T-helper 2 cell treated with Interferon-gamma antibody and Interleukin-4, amounts not matched to agents 100 ng/mL and 5 ng/mL, for 36 hours (primary cell): ENCODE measurements around the gene PRDM16. TPM values are rescaled to one million over a fixed set of nuclear protein-coding genes. Genes with fewer than 3 reads are reported as not detected.

Experiments
- intact Hi-C: fragments of 100-400 bp; cut with micrococcal nuclease; formaldehyde crosslinking; loops from one replicate; pipeline ENCODE4 v1.15.1; 2023
- total RNA-seq: library from RNA; stranded (reverse); gene quantifications from 2 replicates; pipeline ENCODE4 v1.2.3, GENCODE V29; 2022

PRDM16 gene
- total RNA-seq, 1 donor from 2014 or later: not detected

DNA sequence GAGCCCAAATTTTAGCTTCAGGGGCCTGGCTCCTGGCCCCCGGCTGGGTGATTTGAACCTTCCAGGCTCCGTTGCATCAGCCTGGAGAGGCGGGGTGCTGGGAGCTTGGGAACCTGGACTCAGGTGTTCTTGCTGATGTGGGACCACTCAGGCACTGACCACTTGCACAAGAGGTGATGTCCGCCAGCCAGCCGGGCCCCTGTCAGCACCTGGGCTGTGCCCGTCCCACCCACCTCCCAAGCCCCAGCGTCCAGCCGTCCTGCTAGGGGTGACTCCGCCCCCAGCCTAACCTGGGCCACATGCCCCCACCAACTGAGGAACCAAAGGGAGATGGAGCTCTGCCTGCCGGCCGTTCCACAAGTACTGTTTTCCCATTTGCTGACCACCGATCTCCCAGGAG lies 338.0 kb downstream of the PRDM16 start:
- intact Hi-C loops: no loop called here

DNA sequence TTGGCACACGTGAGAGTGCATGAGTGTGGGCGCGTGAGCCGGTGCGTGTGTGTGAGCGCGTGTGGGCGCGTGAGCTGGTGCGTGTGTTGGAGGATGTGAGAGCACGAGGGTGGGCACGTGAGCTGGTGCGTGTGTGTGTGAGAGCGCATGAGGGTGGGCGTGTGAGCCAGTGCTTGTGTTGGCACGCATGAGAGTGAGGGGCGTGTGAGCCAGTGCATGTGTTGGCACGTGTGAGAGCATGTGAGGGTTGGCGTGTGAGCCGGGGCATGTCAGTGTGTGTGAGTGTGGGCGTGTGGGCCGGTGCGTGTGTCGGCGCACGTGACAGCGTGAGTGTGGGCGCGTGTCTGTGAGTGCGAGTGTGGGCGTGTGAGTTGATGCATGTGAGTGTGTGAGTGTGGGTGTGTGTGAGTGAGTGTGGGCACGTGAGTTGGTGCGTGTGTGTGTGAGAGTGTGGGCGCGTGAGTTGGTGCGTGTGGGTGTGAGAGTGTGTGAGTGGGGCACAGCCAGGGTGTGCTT lies 339.8 kb downstream of the PRDM16 start:
- intact Hi-C loops: no loop called here

DNA sequence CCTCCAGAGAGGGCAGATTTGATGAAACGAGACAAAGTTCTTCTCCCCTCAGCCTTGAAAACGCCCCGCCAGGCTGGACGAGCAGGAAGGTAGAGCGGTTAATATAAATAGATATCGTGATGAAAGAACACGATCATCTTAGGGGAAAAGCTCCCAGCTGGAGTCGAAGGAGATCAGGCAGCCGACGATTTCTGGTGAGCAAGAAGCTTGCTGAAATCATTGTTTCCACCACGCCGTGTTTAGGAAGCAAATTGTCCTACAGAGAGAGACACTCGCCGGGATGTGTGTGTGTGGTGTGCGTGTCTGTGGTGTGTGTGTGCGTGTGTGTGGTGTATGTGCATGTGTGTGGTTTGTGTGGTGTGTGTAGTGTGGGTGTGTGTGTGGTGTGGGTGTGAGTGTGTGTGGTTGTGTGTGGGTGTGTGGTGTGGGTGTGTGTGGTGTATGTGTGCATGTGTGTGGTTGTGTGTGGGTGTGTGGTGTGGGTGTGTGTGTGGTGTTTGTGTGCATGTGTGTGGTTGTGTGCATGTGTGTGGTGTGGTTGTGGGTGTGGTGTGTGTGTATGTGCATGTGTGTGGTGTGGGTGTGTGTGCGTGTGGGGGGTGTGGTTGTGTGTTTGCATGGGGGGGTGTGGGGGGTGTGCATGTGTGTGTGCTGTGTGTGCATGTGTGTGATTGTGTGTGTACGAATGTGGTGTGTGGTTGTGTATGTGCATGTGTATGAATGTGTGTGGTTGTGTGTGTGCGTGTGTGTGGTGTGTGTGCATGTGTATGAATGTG lies 340.6 kb downstream of the PRDM16 start:
- intact Hi-C loops: no loop called here

DNA sequence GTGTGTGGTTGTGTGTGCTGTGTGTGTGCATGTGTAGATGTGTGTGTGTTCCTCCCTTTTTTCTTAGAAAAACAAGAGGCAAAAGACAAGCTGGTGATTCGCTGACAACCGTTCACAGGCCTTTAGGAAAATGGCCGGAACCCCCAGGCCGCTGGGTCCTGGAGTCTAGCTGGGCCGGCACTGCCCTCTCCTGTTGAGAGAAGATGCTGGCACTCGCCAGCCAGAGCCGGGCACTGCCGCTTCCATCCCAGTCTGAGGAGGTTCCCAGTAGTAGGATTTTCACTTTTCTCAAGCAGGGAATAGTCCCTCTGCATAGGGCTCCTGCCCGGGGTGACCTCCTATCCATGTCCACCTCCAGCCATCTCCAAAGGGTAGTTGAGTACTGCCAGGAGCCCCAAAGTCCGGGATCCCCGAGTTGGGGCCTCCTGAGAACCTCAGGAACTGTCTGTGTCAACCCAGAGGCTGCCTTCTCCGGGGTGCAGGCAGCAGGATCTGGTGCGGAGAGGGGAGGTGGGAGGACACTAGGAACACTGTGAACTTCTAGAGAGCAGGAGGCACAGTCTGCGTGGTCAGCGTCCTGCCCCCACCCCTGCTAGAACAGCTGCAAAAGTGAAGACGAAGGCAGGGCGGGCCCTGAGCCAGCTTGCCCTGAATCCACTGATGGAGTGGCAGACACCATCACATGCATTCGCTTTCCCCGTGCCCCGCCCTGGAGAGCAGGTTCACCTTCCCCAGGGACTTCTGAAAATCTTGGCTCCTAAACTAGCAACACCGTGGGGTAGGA lies 341.3 kb downstream of the PRDM16 start:
- intact Hi-C loops: no loop called here

DNA sequence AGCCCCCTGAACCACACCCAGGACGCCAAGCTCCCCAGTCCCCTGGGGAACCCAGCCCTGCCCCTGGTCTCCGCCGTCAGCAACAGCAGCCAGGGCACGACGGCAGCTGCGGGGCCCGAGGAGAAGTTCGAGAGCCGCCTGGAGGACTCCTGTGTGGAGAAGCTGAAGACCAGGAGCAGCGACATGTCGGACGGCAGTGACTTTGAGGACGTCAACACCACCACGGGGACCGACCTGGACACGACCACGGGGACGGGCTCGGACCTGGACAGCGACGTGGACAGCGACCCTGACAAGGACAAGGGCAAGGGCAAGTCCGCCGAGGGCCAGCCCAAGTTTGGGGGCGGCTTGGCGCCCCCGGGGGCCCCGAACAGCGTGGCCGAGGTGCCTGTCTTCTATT lies 342.8 kb downstream of the PRDM16 start:
- intact Hi-C loops: no loop called here

DNA sequence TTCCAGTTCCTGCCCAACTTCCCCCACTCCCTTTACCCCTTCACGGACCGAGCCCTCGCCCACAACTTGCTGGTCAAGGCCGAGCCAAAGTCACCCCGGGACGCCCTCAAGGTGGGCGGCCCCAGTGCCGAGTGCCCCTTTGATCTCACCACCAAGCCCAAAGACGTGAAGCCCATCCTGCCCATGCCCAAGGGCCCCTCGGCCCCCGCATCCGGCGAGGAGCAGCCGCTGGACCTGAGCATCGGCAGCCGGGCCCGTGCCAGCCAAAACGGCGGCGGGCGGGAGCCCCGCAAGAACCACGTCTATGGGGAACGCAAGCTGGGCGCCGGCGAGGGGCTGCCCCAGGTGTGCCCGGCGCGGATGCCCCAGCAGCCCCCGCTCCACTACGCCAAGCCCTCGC lies 343.4 kb downstream of the PRDM16 start:
- intact Hi-C loops: no loop called here

DNA sequence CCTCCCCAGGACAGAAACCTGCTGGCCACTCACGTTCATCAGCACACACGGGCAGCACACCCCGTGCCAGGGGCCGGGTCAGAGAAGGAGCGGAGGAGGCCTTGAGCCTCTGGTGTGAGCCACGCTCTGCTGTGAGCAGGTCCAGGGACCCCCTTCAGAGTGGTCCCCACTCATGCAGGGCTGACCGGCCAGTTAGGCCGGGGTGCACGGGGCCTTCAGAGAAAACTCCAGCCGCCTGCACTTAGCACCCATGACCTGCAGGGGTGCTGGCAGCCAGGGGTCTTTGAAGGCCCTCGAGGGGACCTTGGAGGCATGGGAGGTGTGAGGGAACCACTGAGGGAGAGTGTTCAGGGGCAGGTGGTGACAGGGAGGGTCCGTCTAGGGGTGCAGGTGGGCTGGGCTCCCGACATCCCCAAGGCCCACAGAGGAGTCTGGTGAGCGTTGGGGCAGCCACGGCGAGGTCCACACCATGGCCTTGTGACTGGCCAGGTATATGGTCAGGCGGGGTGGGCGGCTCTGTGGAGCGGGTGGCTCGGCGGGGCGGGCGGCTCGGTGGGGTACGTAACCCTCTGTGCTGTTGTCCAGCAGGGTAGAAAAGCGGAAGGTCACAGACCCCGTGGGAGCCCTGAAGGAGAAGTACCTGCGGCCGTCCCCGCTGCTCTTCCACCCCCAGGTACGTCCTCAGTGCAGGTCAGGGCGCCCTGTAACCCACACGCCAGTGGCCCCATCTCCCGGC lies 345.1 kb downstream of the PRDM16 start:
- intact Hi-C loops: no loop called here

DNA sequence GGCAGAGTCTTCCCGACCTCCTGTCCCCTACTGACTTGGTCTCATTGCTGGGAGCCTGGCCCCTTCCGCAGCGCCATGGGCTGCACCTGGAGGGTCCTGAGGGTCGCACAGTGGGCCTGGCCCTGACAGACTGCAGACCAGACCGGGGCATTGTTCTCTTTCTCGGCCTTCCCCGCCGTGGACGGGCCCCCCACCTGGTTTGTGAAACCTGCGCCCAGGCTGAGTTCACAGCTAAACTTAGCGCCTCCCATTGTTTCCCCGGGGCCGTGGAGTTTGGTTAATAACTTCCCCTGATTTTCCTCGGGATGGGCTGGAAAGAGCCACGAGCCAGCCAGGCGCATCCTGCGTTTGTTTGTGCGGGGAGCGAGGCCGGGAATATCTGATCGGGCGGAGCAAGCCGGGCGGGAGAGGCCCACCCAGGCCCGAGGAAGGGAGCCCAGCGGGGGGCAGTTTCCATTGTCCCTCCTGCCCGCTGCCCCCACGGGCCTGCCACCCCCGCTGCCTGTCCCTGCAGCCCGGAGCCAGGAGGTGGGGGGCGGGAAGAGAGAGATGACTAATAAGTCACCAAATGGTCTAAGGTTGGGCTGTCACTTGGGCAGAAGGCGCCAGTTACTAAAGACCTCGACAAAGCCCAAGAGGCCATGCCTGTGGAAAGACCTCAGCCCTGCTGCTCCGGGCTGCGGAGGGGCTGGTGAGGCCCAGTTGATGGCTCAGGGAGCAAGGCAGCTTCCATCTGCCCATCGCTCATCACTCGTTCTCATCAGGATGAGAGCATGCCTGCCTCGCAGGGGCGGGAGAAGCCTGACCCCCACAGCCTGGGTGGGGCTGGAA lies 346.5 kb downstream of the PRDM16 start:
- intact Hi-C loops: no loop called here

DNA sequence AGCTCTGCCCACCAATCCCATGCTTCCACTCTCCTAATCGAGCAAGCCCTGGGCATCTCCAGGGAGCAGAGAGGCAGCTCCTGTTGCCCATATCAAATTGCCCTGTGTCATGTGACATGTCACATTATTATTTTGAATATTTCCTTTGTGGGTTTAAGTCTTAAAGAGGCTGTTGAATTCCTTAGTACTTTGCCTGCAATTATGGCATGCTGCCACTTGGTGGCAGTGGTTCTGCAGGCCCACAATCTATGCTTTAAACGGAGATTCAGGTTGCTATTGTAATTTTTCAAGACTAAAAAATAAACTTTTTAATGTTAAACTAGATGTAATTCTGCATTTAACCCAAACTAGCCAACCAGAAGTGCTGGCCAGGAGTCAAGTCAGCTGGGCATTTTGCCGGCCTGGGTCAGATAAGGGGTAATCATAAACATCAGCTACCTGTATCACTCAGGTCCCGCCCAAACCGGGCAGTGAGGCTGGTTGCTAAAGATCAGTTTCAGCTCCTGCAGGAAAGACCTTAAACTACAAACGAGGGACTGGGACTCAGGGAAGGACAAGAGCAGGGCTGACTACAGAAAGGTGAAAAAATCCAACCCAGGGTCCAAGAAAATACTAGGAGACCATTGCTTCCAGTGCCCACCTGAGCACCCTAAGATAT lies 348.2 kb downstream of the PRDM16 start:
- intact Hi-C loops: no loop called here

DNA sequence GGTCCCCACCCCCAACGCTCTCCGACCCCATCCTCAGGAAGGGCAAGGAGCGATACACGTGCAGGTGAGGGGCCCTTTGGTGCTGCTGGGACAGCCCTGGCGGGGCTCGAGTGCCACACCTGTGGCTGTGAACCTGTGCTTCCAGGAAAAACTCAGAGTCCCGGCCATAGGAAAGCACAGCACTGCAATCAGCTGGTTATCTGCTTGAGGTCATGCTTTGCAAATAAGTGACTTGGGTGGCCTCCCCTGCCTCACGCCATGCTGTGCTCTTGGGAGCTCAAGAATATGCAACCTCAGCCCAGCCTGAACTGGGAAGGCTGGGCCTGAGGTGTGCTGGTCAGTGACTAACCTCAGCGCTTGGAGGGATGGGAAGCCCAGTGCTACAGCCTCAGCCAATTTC lies 348.9 kb downstream of the PRDM16 start:
- intact Hi-C loops: no loop called here

DNA sequence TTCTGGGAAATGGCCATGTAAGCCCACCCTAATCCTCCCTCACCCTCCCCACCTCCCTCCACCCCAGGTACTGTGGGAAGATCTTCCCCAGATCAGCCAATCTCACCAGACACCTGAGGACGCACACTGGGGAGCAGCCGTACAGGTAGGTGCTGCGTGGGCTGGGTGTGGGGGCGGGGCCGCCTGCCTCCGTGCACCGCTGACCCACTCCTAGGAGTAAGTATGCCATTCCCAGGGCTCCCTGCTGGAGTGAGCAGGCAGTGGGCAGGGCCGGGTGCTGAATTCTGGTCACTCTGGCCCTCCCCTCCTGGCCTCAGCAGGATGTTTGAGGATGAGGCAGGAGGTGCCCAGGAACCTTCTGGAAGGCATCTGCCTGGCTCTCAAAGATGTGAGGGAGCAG lies 349.6 kb downstream of the PRDM16 start:
- intact Hi-C loops: no loop called here

DNA sequence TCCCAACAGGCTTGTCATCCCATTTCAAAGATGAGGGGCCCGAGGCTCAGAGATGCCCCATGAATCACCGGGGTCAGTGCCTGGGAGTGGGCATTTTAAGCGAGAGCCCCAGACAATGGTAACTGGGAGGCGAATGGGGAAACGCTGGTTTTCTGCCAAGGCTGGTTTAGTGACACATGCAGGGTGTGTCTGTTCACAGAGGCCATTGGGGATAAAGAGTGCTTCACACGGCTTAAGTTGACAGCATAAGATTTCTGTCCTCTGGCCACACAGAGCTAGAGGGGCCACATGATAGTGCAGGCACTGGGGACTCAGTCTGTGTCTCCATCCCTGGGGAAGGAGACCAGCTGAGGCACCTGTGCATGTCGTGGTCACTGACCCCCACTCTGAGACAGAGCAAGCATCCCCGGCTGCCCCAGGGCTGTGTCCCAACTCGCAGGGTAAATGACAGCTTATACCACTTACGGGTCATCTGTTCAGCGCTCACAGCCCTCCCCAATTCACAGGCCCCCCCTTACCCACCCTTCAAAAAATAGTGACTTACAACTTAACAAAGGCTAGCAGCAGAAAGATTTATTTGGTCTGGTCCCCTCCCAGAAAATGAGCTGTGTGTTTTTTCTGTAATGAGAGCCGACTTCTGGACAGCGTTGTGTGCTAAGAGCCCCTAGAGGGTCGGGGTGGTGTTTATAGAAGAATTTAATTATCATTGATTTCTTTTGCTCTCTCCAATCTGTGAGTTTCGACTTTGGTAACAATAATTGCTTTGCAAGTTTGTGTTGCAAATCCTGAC lies 350.6 kb downstream of the PRDM16 start:
- intact Hi-C loops: loop anchor here (5.0 kb wide), 1 partner anchor 597 kb away; no protein-coding TSS in a partner anchor

DNA sequence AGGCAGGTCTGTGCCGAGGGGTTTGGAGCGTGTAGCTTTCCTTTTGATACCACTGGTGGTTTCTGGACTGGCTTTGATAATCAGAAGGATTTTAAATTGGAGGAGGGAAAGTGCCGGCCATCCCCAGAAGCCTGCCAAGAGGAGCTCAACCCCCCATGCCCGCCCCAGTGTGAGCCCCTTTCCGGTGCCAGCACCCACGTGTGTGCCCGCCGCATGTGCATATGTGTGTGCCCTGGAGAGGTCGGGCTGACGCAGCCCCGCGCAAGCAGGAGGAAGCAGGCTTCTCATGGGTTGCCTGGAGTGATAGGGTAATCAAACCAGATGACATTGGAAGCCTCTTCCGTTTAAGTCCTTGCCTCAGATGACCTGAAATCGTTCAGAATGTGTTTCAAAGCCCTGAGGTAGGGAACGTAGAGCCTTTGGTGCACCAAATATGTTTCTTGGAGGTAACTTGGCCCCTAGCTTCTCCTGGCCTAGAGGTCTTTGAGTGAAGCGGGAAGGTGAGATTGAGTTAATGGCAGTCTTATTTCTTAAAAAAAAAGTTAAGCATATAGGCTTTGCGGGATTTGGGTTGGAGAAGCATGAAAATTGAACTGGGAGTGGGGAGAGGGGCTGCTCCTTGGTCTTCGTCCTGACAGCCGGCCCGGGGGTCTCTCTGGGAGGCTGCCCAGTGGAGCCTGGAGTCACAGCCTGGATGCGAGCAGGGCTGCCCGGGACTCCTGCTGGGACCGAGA lies 351.4 kb downstream of the PRDM16 start:
- intact Hi-C loops: loop anchor here (5.0 kb wide), 1 partner anchor 598 kb away; no protein-coding TSS in a partner anchor

DNA sequence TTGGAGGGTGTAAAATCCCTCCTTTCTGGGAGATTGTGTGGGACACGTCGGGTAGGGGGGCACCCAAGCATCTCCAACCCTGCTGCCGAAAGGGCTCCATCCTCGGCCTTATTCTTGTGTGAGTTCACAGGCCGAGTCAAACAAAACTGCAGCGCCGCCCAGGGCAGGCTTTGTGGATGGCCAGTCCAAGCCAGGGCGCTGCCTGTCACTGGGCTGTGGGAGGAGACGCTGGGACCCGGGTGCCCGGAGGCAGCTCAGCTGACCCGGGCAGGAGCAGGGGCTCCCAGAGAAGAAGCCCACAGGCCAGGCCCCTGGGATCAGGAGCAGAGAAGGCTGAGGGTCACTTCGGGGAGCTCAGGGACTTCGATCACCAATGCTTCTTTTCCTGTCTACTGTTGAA lies 353.6 kb downstream of the PRDM16 start:
- intact Hi-C loops: loop anchor here (5.0 kb wide), 1 partner anchor 600 kb away; no protein-coding TSS in a partner anchor

DNA sequence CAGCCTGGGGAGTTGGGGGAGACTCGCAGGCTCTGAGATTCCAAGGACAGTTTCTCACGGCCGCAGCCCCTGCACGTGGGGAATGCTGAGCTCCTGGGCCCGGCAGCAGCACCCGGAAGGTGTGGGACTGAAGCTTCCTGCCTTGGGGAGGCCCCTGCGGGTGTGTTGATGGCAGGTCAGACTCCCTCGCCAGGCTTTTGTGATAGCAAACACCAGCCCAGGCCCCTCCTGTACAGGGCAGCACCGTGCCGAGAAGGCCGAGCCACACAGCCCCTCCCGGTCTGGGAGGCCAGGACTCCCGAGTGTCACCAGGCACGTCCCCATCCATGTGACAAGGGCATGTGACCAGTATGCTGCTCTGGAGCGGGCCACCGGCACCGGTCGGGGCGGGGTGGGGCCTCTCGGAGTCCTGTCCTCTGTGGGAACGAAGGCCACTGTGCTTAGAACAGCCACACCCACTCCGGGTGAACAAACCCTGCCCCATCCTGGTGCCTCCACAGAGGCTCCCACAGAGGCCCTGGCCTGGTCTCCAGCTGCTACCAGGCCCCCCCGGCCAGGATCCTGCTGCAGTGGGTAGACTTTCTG lies 354.3 kb downstream of the PRDM16 start:
- intact Hi-C loops: loop anchor here (5.0 kb wide), 1 partner anchor 601 kb away; no protein-coding TSS in a partner anchor

DNA sequence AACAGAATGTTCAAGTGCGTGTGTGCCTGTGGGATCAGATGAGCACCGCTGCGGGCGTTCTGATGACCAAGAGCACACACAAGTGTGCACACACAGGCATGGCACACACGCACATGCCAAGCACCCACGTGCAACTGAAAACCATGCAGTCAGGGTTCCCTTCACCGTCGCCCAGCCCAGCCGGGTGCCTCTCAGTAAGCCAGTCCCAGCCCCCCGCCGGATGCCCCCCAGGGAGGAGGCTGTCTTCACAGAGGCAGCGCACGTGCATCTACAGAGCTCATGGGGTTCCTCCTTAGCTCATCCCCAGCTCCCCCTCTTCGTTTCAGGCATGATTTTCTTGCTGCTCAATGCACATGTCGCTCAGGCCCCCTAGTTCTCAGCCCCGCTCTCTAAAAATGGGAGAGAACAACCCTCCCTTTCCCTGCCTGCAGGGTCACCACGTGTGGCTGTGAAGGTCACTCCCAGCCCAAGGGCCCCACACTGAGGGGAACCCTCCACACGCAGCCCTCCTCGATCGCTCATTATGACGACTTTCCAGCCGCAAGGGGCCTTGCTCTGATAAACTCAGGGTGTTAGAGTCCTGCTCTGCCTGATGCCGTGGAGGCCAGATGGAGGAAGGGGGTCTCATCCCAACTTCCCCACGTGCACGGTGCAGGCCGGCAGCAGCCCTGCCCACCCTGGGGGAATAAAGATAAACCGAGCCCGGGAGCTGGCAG lies 355.1 kb downstream of the PRDM16 start:
- intact Hi-C loops: loop anchor here (5.0 kb wide), 1 partner anchor 602 kb away; no protein-coding TSS in a partner anchor

DNA sequence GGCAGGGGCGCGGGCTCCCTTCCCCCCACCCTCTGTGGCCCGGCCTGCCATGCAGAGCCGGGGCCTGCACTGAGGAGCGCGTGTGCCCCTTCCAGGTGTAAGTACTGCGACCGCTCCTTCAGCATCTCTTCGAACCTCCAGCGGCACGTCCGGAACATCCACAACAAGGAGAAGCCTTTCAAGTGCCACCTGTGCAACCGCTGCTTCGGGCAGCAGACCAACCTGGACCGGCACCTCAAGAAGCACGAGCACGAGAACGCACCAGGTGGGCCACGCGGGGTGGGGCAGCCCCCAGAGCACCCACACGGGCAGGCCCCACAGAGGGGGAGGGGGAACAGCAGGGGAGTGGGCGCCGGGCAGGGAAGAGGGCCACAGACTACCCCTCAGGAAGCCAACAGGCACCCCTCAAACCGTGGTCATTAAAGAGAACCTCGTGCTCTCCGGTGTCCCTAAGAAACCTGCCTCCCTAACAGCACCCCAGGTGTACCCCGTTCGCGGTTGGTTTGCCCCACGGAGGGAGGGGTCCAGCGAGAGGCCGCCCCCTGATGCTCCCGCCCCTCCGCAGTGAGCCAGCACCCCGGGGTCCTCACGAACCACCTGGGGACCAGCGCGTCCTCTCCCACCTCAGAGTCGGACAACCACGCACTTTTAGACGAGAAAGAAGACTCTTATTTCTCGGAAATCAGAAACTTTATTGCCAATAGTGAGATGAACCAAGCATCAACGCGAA lies 356.6 kb downstream of the PRDM16 start:
- intact Hi-C loops: no loop called here
